Ureter (tissue), 1 donor: ENCODE results near the gene HDAC4. TPM values are rescaled to one million over a fixed set of nuclear protein-coding genes. Genes with fewer than 3 reads are reported as not detected.

Source experiments
- DNase-seq: peaks from one replicate; pipeline ENCODE4 v3.0.0-alpha.2; 2020; ENCODE audit warnings: low spot score
- total RNA-seq: library from RNA; stranded (reverse); gene quantifications from one replicate; pipeline ENCODE4 v1.2.4, GENCODE V29; 2023
- donor health status: DM: yes; HTN: yes; CAD: no.

HDAC4 gene
- total RNA-seq, 1 donor from 2014 or later = 86.9 TPM

GRCh38 chr2:239369631-239370161, 31.1 kb downstream of the HDAC4 start:
- no peak for DNase-seq

DNA sequence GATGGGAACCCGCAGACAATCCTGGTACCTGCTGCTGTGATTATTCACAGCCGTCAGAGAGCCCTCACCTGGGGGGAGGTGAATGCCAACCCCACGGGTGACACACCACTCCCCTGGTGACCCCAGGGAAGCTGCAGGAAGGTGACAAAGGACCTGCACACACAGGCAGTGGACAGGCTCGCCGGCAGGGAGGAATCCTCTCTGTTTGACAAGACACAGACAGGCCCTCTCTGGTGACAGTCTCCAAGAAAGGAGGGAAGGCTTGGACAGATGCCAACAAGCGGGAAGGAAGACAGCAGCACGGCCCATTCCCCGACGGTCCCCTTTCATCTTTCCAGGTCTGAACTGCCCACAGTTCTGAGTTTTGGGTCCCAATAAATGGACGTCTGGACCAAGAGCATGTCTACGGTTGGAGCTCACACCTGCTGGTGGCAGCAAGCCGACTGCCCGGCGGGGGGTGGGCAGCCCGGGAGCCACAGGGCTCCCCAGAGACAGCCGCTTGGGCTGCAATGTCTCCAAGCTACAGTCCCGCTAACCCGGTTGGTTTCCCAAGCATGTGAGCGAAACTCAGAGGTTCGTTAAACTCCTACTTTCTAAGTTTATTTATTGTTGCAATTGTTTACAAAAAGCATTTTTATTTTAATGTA, 31.8 kb downstream of the HDAC4 start:
- DNase-seq = no peak

GRCh38 chr2:239368321-239368720, 32.5 kb downstream of the HDAC4 start:
- no peak for DNase-seq

DNA sequence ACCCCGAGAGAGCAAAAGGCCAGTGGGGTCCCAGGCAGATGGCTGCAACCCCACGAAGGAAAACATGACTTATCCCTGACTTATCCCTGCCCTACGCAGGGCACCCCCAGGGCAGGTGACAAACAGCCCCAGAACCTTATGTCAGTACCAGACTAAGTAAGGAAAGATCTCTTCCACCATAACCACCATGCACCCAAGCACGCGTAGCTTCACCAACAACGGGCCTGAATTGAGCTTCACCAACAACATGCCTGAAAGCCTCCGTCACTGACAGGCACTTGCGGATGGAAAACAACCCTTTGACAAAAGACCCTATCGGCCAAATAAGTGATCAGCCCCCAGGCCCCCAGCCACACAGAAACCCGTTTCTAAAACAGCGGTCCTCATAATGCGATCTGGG, 34.1 kb downstream of the HDAC4 start:
- DNase-seq = no peak

- no peak for DNase-seq
Observed at GRCh38 chr2:239365782-239366435, 34.9 kb downstream of the HDAC4 start.

- no peak for DNase-seq
Observed at GRCh38 chr2:239365071-239365781, 35.6 kb downstream of the HDAC4 start.

- no peak for DNase-seq
Observed at GRCh38 chr2:239363946-239364637, 36.7 kb downstream of the HDAC4 start.

- no peak for DNase-seq
Observed at GRCh38 chr2:239362507-239362906, 38.3 kb downstream of the HDAC4 start.

GRCh38 chr2:239361311-239361642, 39.5 kb downstream of the HDAC4 start:
- no peak for DNase-seq

- no peak for DNase-seq
Observed at GRCh38 chr2:239360421-239361310, 40.2 kb downstream of the HDAC4 start.

DNA sequence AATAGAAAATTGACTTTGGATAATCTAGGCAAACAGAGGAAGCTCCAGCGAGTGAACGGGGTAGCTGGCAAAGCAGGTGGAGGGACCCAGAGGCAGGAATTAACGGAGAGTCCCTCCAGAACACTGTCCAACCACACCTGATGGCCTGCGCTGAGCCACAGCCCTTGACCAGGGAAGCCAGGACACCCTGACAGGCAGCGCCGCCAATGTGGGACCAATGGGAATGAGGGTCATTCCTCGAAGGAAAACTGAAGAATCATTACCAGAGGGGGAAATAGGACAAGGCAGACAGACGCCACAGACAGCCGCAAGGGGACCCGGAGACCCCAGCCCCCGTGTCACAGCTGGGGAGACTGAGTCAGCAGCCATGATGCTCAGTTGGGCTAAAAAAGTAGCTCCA, 40.8 kb downstream of the HDAC4 start:
- no peak for DNase-seq

DNA sequence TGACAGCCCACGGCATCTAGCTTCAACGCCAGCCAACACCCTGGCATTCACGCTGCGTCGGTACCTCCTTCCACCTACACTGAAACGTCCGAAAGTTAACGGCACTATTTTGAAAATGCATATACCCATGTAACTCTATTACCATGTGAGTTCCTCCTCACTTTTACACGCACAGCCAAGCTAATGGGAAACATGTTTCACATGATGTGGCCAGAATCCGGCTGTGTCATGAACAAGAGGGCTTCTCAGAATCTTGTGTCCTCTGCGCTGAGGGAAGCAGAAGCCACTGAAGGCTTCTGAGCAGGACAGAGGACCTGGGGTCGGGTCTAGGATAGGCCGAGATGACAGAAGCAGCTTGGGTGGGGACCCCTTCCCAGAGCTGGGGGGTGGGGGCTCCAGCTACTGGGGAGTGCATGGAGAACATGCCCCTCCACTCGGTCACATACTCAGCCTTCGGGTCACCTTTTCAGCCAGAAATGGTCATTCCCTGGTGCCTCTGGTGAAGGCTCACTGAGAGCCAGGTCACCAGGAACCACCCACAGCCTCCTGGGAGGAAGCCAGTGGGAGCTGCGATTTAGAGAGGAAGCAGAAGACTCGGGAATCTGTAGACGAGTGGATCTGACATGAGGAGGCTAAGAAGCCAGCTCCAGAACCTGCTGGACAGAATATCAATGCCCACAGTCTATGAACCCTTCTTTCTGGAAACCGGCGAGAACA, 41.5 kb downstream of the HDAC4 start:
- no peak for DNase-seq

- no peak for DNase-seq
Observed at GRCh38 chr2:239358062-239358754, 42.6 kb downstream of the HDAC4 start.

GRCh38 chr2:239355724-239356123, 45.1 kb downstream of the HDAC4 start:
- DNase-seq = peak; percentile 2

DNA sequence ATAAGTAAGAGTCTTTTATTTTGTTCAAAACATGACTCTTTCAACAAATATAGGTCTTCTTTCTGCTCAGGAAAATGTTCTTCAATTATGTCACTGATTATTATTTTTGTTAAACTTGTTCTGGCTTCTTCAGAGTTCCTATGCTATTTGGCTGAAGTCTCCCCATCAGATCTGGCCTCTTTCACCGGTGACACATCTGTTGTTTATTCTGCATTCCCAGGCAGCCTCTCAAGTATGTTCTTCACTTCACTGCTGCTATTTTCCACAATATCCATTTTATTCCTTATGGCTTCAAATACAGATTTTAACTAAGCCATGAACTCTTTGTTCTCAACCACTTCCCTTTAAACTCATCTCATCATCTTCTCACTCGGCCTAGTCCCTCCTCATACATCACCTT, 45.7 kb downstream of the HDAC4 start:
- DNase-seq = peak; percentile 22

DNA sequence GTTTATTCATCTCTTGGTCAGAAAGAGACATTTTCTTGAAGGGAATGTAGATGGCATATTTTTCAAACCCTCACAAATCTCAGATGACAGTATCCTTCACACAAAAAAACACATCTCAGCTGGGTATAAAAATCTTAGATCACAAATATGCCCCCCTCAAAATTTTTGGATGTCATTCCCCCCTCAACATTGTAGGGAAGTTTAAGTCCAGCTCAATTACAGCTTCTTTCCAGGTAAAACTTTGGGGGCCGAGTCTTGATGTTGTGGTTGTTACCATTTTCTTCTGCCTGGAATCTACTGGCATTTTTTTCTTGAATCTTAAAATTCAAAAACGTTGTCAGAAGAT, 46.1 kb downstream of the HDAC4 start:
- DNase-seq = no peak

DNA sequence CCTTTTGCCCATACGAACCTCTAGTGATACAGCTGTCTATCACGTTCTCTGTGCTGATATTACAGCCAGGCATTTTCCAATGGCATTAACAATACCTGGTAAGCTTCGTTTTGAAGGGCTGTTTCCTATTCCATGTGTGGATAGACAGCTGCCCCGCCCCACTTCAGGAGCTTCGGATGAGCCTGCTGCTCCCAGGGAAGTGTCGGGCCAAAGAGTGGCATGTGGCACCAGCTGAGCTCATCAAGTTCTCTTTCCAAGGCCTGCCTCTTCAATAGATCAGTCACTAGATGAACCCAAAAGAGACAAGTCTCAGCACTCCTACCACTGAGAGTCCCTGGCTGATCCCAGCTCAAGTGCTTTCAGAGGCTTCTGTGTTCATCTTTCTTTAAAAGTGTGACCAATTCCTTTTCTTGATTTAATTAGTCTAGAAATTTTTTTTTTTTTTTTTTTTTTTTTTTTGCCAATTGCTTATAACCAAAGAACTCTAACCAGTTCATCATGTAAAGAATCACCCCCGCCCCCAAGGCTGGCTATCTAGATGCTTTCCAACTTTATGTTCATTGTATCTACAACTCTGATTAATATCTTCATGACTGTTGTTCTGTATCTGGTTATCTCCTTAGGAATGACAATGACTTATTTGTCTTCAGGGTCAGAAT, 46.6 kb downstream of the HDAC4 start:
- peak; percentile 15 for DNase-seq

GRCh38 chr2:239353692-239354091, 47.1 kb downstream of the HDAC4 start:
- no peak for DNase-seq

GRCh38 chr2:239351687-239352086, 49.1 kb downstream of the HDAC4 start:
- DNase-seq = peak; percentile 36
